ENCODE data around the gene TMEM89.

TMEM89 gene

GRCh38 chr3:48591436-48591835 lies 30.1 kb downstream of the TMEM89 start:
- no peak for DNase-seq (ENCODE audit: low read depth in 3 of 3)

- DNase-seq (ENCODE audit: low read depth in 3 of 3) = no peak
Measured at GRCh38 chr3:48588230-48588629, 33.3 kb downstream of the TMEM89 start.

- no peak for DNase-seq (ENCODE audit: low read depth in 3 of 3)
Measured at GRCh38 chr3:48587686-48588085, 33.9 kb downstream of the TMEM89 start.

- DNase-seq (ENCODE audit: low read depth in 3 of 3) = no peak
Measured at GRCh38 chr3:48585411-48585810, 36.2 kb downstream of the TMEM89 start.

- DNase-seq (ENCODE audit: low read depth in 3 of 3) = no peak
Measured at GRCh38 chr3:48584836-48585235, 36.7 kb downstream of the TMEM89 start.

GRCh38 chr3:48581621-48582481 lies 39.7 kb downstream of the TMEM89 start:
- no peak for DNase-seq (ENCODE audit: low read depth in 3 of 3)

- no peak for DNase-seq (ENCODE audit: low read depth in 3 of 3)
Measured at GRCh38 chr3:48576647-48577046, 44.9 kb downstream of the TMEM89 start.

- no peak for DNase-seq (ENCODE audit: low read depth in 3 of 3)
Measured at GRCh38 chr3:48575366-48575765, 46.2 kb downstream of the TMEM89 start.

- no peak for DNase-seq (ENCODE audit: low read depth in 3 of 3)
Measured at GRCh38 chr3:48573973-48574585, 47.5 kb downstream of the TMEM89 start.

GRCh38 chr3:48572517-48572916 lies 49.1 kb downstream of the TMEM89 start:
- no peak for DNase-seq (ENCODE audit: low read depth in 3 of 3)

GRCh38 chr3:48571938-48572337 lies 49.6 kb downstream of the TMEM89 start:
- no peak for DNase-seq (ENCODE audit: low read depth in 3 of 3)

Data from stimulated activated CD4-positive, alpha-beta T cell treated with anti-CD3 and anti-CD28 coated beads, TNF-alpha, amount 100 ng/mL, for 24 hours (primary cell).